SU-DHL-6 (cell line): Measurements from ENCODE around the gene PPP6R2.

Experiments used
- H2AFZ ChIP-seq: fragments of 200-600 bp; sonication (generic); 2 replicates; pipeline ENCODE4 v1.6.1; 2014; ENCODE audit warnings: low read depth, mild to moderate bottlenecking, moderate library complexity, mixed read lengths, antibody characterized with exemption, low read length; ENCODE audit not compliant: severe bottlenecking
- H3F3A ChIP-seq: fragments of 200-600 bp; shearing (Covaris generic); 2 replicates; pipeline ENCODE4 v1.6.0; 2016; ENCODE audit warnings: antibody characterized with exemption, mild to moderate bottlenecking; ENCODE audit not compliant: insufficient read depth
- H3K27ac ChIP-seq: fragments of 200-600 bp; sonication (generic); 2 replicates; pipeline ENCODE4 v1.5.1; 2016; ENCODE audit warnings: low read depth, mild to moderate bottlenecking, low read length, moderate library complexity, mixed read lengths
- H3K27me3 ChIP-seq: fragments of 200-600 bp; sonication (generic), shearing (Covaris generic); 2 replicates; pipeline ENCODE4 v1.6.0; 2014; ENCODE audit warnings: mild to moderate bottlenecking, low read length
- H3K36me3 ChIP-seq: fragments of 200-600 bp; sonication (generic); 2 replicates; pipeline ENCODE4 v1.6.1; 2014; ENCODE audit warnings: mild to moderate bottlenecking, low read length, mixed read lengths
- H3K4me2 ChIP-seq: fragments of 300-600, 200-600 bp; shearing (Covaris generic), sonication (generic); 2 replicates; pipeline ENCODE4 v1.6.0; 2014; ENCODE audit warnings: low read length, low read depth, mild to moderate bottlenecking; ENCODE audit not compliant: poor library complexity, severe bottlenecking
- H3K4me3 ChIP-seq: fragments of 200-600 bp; sonication (generic); 2 replicates; pipeline ENCODE4 v1.5.1; 2014; ENCODE audit warnings: antibody characterized with exemption, low read length, mild to moderate bottlenecking, mixed read lengths; ENCODE audit not compliant: insufficient read depth, poor library complexity, severe bottlenecking
- H3K79me2 ChIP-seq: fragments of 200-600 bp; sonication (generic); 2 replicates; pipeline ENCODE4 v1.6.1; 2014; ENCODE audit warnings: mild to moderate bottlenecking, low read length, moderate library complexity; ENCODE audit not compliant: insufficient read depth
- H3K9ac ChIP-seq: fragments of 200-600 bp; sonication (generic); 2 replicates; pipeline ENCODE4 v1.7.0; 2014; ENCODE audit warnings: mild to moderate bottlenecking, low read length
- H3K9me2 ChIP-seq: fragments of 200-600 bp; sonication (generic); replicated peaks from 2 replicates; pipeline ENCODE4 v1.6.1; 2014; ENCODE audit warnings: low read length; ENCODE audit not compliant: insufficient read depth
- H3K9me3 ChIP-seq: fragments of 200-600 bp; sonication (generic); 2 replicates; pipeline ENCODE4 v1.6.1; 2014; ENCODE audit warnings: low read length, mixed read lengths; ENCODE audit not compliant: insufficient read depth
- H4K20me1 ChIP-seq: fragments of 200-600 bp; sonication (generic); 2 replicates; pipeline ENCODE4 v1.6.1; 2014; ENCODE audit warnings: low read depth, mild to moderate bottlenecking, antibody characterized with exemption, low read length, moderate library complexity, mixed read lengths
- CTCF ChIP-seq: fragments of 200-600 bp; sonication (generic); IDR thresholded peaks from one replicate; pipeline ENCODE4 v1.5.1; 2017; ENCODE audit warnings: antibody characterized with exemption, mild to moderate bottlenecking, low read length, moderate library complexity; ENCODE audit not compliant: insufficient read depth, poor library complexity, severe bottlenecking
- EZH2phosphoT487 ChIP-seq: fragments of 200-600 bp; sonication (generic), shearing (Covaris generic); conservative IDR thresholded peaks from 2 replicates; pipeline ENCODE4 v1.6.1; 2018; ENCODE audit warnings: mild to moderate bottlenecking, antibody characterized with exemption, low read length, moderate library complexity, mixed read lengths

PPP6R2 gene

GRCh38 chr22:50346470-50346869 is 3.3 kb downstream of the PPP6R2 start:
- Histone ChIP-seq H3K9me3 (no peaks in the 10 kb centered on the region), H3K27ac (no peak overlapping the region), H3K79me2 (peaks cover 56% of the 10 kb centered on the region), H3K4me2 (no peak overlapping the region), H3K27me3 (no peaks in the 10 kb centered on the region), H3K4me3 (no peak overlapping the region), H3K36me3 (no peaks in the 10 kb centered on the region), H3K9me2 (no peaks in the 10 kb centered on the region), H3F3A (peaks cover 13% of the 10 kb centered on the region), H2AFZ (no peak overlapping the region), H4K20me1 (peaks cover 4% of the 10 kb centered on the region; the same call in 1 of the 2 replicates), H3K9ac (no peak overlapping the region)
- TF ChIP-seq CTCF (no peak), EZH2phosphoT487 (no peak)

- no peak overlapping the region for H2AFZ ChIP-seq
- H3K4me3 ChIP-seq, result no peak overlapping the region
- H3F3A ChIP-seq, result peaks cover 8% of the 10 kb centered on the region
- TF ChIP-seq EZH2phosphoT487, result no peak
- no peak for TF ChIP-seq CTCF
- no peaks in the 10 kb centered on the region for H3K27me3 ChIP-seq
- H4K20me1 ChIP-seq, result peaks cover 4% of the 10 kb centered on the region; the same call in 1 of the 2 replicates
- H3K36me3 ChIP-seq, result no peaks in the 10 kb centered on the region
- no peaks in the 10 kb centered on the region for H3K9me2 ChIP-seq
- H3K4me2 ChIP-seq, result no peak overlapping the region
- H3K9ac ChIP-seq, result no peak overlapping the region
- peaks cover 61% of the 10 kb centered on the region for H3K79me2 ChIP-seq
- H3K27ac ChIP-seq, result no peak overlapping the region
- no peaks in the 10 kb centered on the region for H3K9me3 ChIP-seq
Measured at GRCh38 chr22:50347157-50347556, 4.0 kb downstream of the PPP6R2 start.

GRCh38 chr22:50348058-50348457 is 4.9 kb downstream of the PPP6R2 start:
- Histone ChIP-seq H3K4me2 (no peak overlapping the region), H3K79me2 (peaks cover 69% of the 10 kb centered on the region)

More at GRCh38 chr22:50348058-50348457, 4.9 kb downstream of the PPP6R2 start:
- H3K27me3 ChIP-seq, result no peaks in the 10 kb centered on the region
- H3K4me3 ChIP-seq, result no peak overlapping the region
- no peaks in the 10 kb centered on the region for H3K36me3 ChIP-seq
- no peak overlapping the region for H3K27ac ChIP-seq
- no peaks in the 10 kb centered on the region for H3K9me2 ChIP-seq
- no peaks in the 10 kb centered on the region for H3F3A ChIP-seq
- TF ChIP-seq CTCF, result no peak
- no peak for TF ChIP-seq EZH2phosphoT487
- peaks cover 4% of the 10 kb centered on the region; the same call in 1 of the 2 replicates for H4K20me1 ChIP-seq
- H2AFZ ChIP-seq, result no peak overlapping the region
- no peaks in the 10 kb centered on the region for H3K9me3 ChIP-seq
- no peak overlapping the region for H3K9ac ChIP-seq
